B cell (primary cell): ENCODE measurements around the gene LARGE1. TPM values are rescaled to one million over a fixed set of nuclear protein-coding genes. Genes with fewer than 3 reads are reported as not detected.

Experiments
- ATAC-seq: fragments of 200-7000 bp; cut with Tn5 transposase; one replicate; pipeline ENCODE4 v1.10.0; 2021; ENCODE audit warnings: low read depth, mild to moderate bottlenecking, moderate number of reproducible peaks, moderate library complexity
- CTCF ChIA-PET: fragments of 350-600 bp; sonication (Branson Sonifier 250); formaldehyde crosslinking; loops from one replicate; lab custom pipeline; 2021; ENCODE audit warnings: antibody characterized with exemption, inconsistent platforms; lab: Charles Lee
- POLR2A ChIA-PET: fragments of 350-600 bp; sonication (Branson Sonifier 250); formaldehyde crosslinking; loops from one replicate; lab custom pipeline; 2021; ENCODE audit warnings: antibody characterized with exemption; lab: Charles Lee
- DNase-seq: peaks from one replicate; pipeline ENCODE4 v3.0.0; 2013
- H2AFZ ChIP-seq: 2 replicates; pipeline ENCODE4 v1.6.1; 2012; ENCODE audit warnings: mild to moderate bottlenecking, low read depth, low read length; ENCODE audit not compliant: insufficient read depth, poor library complexity, severe bottlenecking
- H3K27ac ChIP-seq, 2 donors: 1 replicate in 1 of 2; 2 replicates in 1 of 2; pipeline ENCODE4 v1.5.1; 2012 to 2013; ENCODE audit warnings: low read length in 2 of 2, mild to moderate bottlenecking in 2 of 2, moderate library complexity in 1 of 2
- H3K27me3 ChIP-seq, 4 experiments: fragments of 200-600 bp in 1 of 4; sonication (generic) in 1 of 4; replicated peaks in 1 of 4; 1 replicate in 2 of 4; 2 replicates in 2 of 4; pipeline versions ENCODE4 v1.6.1 to v1.7.0; 2013 to 2016; ENCODE audit warnings: low read length in 3 of 4, mild to moderate bottlenecking in 2 of 4, mixed read lengths in 1 of 4, moderate library complexity in 1 of 4; ENCODE audit not compliant: insufficient read depth in 4 of 4, control insufficient read depth in 3 of 4; ENCODE audit errors: control extremely low read depth in 1 of 4
- H3K36me3 ChIP-seq, 2 experiments: replicated peaks in 1 of 2; 1 replicate in 1 of 2; 2 replicates in 1 of 2; pipeline versions ENCODE4 v1.6.1 to v1.7.1; 2013; ENCODE audit warnings: low read length in 1 of 2; ENCODE audit not compliant: insufficient read depth in 2 of 2, control insufficient read depth in 1 of 2; ENCODE audit errors: control extremely low read depth in 1 of 2, extremely low read depth in 1 of 2
- H3K4me1 ChIP-seq, 2 donors: fragments of 200-600 bp in 1 of 2; sonication (generic) in 1 of 2; 1 replicate in 1 of 2; 2 replicates in 1 of 2; pipeline versions ENCODE4 v1.5.1 to v1.6.1; 2013 to 2017; ENCODE audit warnings: low read length in 2 of 2; ENCODE audit not compliant: control insufficient read depth in 2 of 2, insufficient read depth in 2 of 2
- H3K4me2 ChIP-seq: replicated peaks from 2 replicates; pipeline ENCODE3; 2012; ENCODE audit warnings: mild to moderate bottlenecking, low read depth, low read length; ENCODE audit not compliant: poor library complexity, severe bottlenecking
- H3K4me3 ChIP-seq, 5 experiments: fragments of 200-600 bp in 1 of 5; sonication (generic) in 1 of 5; 1 replicate in 3 of 5; 2 replicates in 2 of 5; pipeline versions ENCODE4 v1.5.1 to v1.7.0; 2011 to 2016; ENCODE audit warnings: low read length in 4 of 5, mild to moderate bottlenecking in 4 of 5, low read depth in 2 of 5, control low read depth in 1 of 5, moderate library complexity in 1 of 5; ENCODE audit not compliant: insufficient read depth in 1 of 5; ENCODE audit errors: control extremely low read depth in 1 of 5, extremely low read depth in 1 of 5
- H3K79me2 ChIP-seq: fragments of 200-600 bp; sonication (generic); one replicate; pipeline ENCODE4 v1.6.0; 2016; ENCODE audit warnings: low read length; ENCODE audit not compliant: control insufficient read depth, insufficient read depth
- H3K9ac ChIP-seq: fragments of 200-600 bp; sonication (generic); 2 replicates; pipeline ENCODE4 v1.6.1; 2017; ENCODE audit warnings: mild to moderate bottlenecking, low read length, moderate library complexity
- H3K9me3 ChIP-seq, 3 donors: one replicate each; pipeline versions ENCODE4 v1.6.1 to v1.7.1; 2013; ENCODE audit warnings: low read length in 2 of 3; ENCODE audit not compliant: control insufficient read depth in 2 of 3, insufficient read depth in 1 of 3; ENCODE audit errors: control extremely low read depth in 1 of 3
- H4K20me1 ChIP-seq: 2 replicates; pipeline ENCODE4 v1.6.0; 2012; ENCODE audit warnings: mild to moderate bottlenecking, low read length; ENCODE audit not compliant: insufficient read depth, control insufficient read depth, poor library complexity, severe bottlenecking
- H3K27ac Mint-ChIP-seq: one replicate; pipeline ENCODE4 v1.8.0; 2021; ENCODE audit warnings: mixed read lengths
- H3K27me3 Mint-ChIP-seq: one replicate; pipeline ENCODE4 v1.8.0; 2021; ENCODE audit warnings: mixed read lengths
- H3K4me1 Mint-ChIP-seq: one replicate; pipeline ENCODE4 v1.8.0; 2021; ENCODE audit warnings: mixed read lengths
- H3K4me3 Mint-ChIP-seq: one replicate; pipeline ENCODE4 v1.8.0; 2021; ENCODE audit warnings: mixed read lengths
- H3K9me3 Mint-ChIP-seq: one replicate; pipeline ENCODE4 v1.8.0; 2022; ENCODE audit warnings: mixed read lengths; ENCODE audit not compliant: insufficient read depth
- EZH2 ChIP-seq: IDR thresholded peaks from 2 replicates; pipeline ENCODE4 v1.6.1; 2012; ENCODE audit warnings: borderline replicate concordance, low read depth, mild to moderate bottlenecking, moderate library complexity, low read length; ENCODE audit not compliant: insufficient read depth, poor library complexity, severe bottlenecking
- WGBS: methylation state at CpG from one replicate; pipeline ENCODE4 v1.1.5; 2013; ENCODE audit warnings: missing lambda C conversion rate; ENCODE audit not compliant: insufficient coverage; 5-methylcytosine and 5-hydroxymethylcytosine counted together
- intact Hi-C: fragments of 100-400 bp; cut with micrococcal nuclease; formaldehyde crosslinking; loops from one replicate; pipeline ENCODE4 v1.10.0; 2022
- polyA plus RNA-seq: library from polyadenylated mRNA; depleted of rRNA; stranded (reverse); fragments of >200 nt; gene quantifications from 2 replicates; pipeline ENCODE4 v1.2.3, GENCODE V29; 2012
- total RNA-seq, 2 donors: library from RNA; stranded (reverse); fragments of 120-200 nt in 1 of 2; gene quantifications; 1 replicate in 1 of 2; 2 replicates in 1 of 2; pipeline versions ENCODE4 v1.2.3 to v1.2.4, GENCODE V29; 2013 to 2022
- TF ChIP-seq, protein P1 (sequence below): fragments of 200-600 bp; IDR thresholded peaks from one replicate; pipeline ENCODE4 v1.8.0; 2022; ENCODE audit warnings: antibody characterized with exemption, mild to moderate bottlenecking

LARGE1 gene
- total and polyA plus RNA-seq, 2 donors (not counting 1 experiment from before 2014, with no cell fraction given), result 20.7 to 82.0 TPM

GRCh38 chr22:33776491-33776890 is 143.8 kb downstream of the LARGE1 start:
- Mint-ChIP-seq H3K27ac (no peak overlapping the region), H3K9me3 (no peaks in the 10 kb centered on the region), H3K4me1 (peaks cover 28% of the 10 kb centered on the region), H3K4me3 (no peak overlapping the region), H3K27me3 (no peaks in the 10 kb centered on the region)
- H3K9me3 ChIP-seq, result peaks cover 0 to 3% (median 0%) of the 10 kb centered on the region in 3 donors
- no peak overlapping the region for H3K9ac ChIP-seq
- ATAC-seq (no peak), DNase-seq (no peak)
- H3K4me3 ChIP-seq, result no peak overlapping the region
- CTCF ChIA-PET, result no interaction called here
- peaks cover 57% of the 10 kb centered on the region for H4K20me1 ChIP-seq
- 100% methylated on average over 4 of the region's 7 CpGs for WGBS
- no peak for TF ChIP-seq EZH2
- TF ChIP-seq, protein P1, sequence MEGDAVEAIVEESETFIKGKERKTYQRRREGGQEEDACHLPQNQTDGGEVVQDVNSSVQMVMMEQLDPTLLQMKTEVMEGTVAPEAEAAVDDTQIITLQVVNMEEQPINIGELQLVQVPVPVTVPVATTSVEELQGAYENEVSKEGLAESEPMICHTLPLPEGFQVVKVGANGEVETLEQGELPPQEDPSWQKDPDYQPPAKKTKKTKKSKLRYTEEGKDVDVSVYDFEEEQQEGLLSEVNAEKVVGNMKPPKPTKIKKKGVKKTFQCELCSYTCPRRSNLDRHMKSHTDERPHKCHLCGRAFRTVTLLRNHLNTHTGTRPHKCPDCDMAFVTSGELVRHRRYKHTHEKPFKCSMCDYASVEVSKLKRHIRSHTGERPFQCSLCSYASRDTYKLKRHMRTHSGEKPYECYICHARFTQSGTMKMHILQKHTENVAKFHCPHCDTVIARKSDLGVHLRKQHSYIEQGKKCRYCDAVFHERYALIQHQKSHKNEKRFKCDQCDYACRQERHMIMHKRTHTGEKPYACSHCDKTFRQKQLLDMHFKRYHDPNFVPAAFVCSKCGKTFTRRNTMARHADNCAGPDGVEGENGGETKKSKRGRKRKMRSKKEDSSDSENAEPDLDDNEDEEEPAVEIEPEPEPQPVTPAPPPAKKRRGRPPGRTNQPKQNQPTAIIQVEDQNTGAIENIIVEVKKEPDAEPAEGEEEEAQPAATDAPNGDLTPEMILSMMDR, result no peak
- H3K4me2 ChIP-seq, result no peak overlapping the region
- POLR2A ChIA-PET, result no interaction called here
- no peak overlapping the region for H3K27ac ChIP-seq
- no peaks in the 10 kb centered on the region for H3K36me3 ChIP-seq
- H3K79me2 ChIP-seq, result peaks cover 61% of the 10 kb centered on the region
- H2AFZ ChIP-seq, result no peak overlapping the region
- intact Hi-C loops, result no loop called here
- no peaks in the 10 kb centered on the region for H3K27me3 ChIP-seq
- no peaks in the 10 kb centered on the region for H3K4me1 ChIP-seq

DNA sequence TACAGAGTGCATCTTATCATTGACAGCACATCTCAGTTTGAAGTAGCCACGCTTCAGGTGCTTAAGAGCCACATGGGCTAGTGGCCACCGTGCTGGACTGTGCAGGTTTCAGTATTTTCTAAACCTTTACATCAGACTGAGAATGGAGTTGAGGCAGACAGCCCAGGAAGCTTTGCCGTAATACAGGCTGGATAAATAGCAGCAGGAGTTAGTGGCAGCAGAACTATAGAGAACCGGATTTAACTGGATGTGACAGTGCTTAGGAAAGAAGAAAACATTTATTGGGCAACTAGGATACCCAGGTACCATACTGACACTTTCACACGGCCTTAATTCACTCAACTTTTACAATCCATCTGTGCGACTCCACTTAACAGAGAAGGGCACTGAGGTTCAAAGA is 145.5 kb downstream of the LARGE1 start:
- H3K4me1 Mint-ChIP-seq, result peaks cover 22% of the 10 kb centered on the region
- Histone ChIP-seq H3K9me3 (peaks cover 0 to 3% (median 0%) of the 10 kb centered on the region in 3 donors), H3K9ac (no peak overlapping the region), H3K4me1 (no peaks in the 10 kb centered on the region), H3K79me2 (peaks cover 55% of the 10 kb centered on the region), H2AFZ (no peak overlapping the region), H3K27ac (no peak overlapping the region), H3K4me2 (no peak overlapping the region), H3K4me3 (no peak overlapping the region), H3K36me3 (no peaks in the 10 kb centered on the region), H3K27me3 (no peaks in the 10 kb centered on the region), H4K20me1 (peaks cover 62% of the 10 kb centered on the region)
- ChIA-PET POLR2A (no interaction called here), CTCF (no interaction called here)
- H3K4me3 Mint-ChIP-seq, result no peak overlapping the region
- no peak for DNase-seq
- H3K27me3 Mint-ChIP-seq, result no peaks in the 10 kb centered on the region
- no peak for TF ChIP-seq EZH2
- TF ChIP-seq, protein P1, result no peak
- ATAC-seq, result no peak
- intact Hi-C loops, result no loop called here
- no peaks in the 10 kb centered on the region for H3K9me3 Mint-ChIP-seq
- H3K27ac Mint-ChIP-seq, result no peak overlapping the region
- 100% methylated on average over 1 of the region's 6 CpGs for WGBS
